H7 (cell line): ENCODE data around the gene IKZF3. TPM values are rescaled to one million over a fixed set of nuclear protein-coding genes. Genes with fewer than 3 reads are reported as not detected.
"Not testable (repeated sequence)": the region's sequence is repeated elsewhere in the genome, so short reads cannot be mapped to it uniquely, and the experiment has no call there.

Experiments
- DNase-seq: peaks from one replicate; pipeline ENCODE4 v3.0.0; 2012
- H3K27me3 ChIP-seq: 2 replicates; pipeline ENCODE4 v1.6.0; 2011; ENCODE audit warnings: mild to moderate bottlenecking, low read length; ENCODE audit not compliant: control insufficient read depth, insufficient read depth
- H3K36me3 ChIP-seq: replicated peaks from 2 replicates; pipeline ENCODE4 v1.5.1; 2011; ENCODE audit warnings: low read length; ENCODE audit not compliant: control insufficient read depth, insufficient read depth
- H3K4me3 ChIP-seq: 2 replicates; pipeline ENCODE4 v1.5.1; 2011; ENCODE audit warnings: low read depth, mild to moderate bottlenecking, control low read depth, low read length, moderate library complexity; ENCODE audit not compliant: insufficient read depth
- total RNA-seq: library from RNA; depleted of rRNA; stranded (reverse); fragments of >200 nt; shearing (Covaris generic); gene quantifications from 2 replicates; pipeline ENCODE4 v1.2.3, GENCODE V29; 2014

IKZF3 gene
- total RNA-seq, 1 experiment from 2014 or later: 0.10 TPM

DNA sequence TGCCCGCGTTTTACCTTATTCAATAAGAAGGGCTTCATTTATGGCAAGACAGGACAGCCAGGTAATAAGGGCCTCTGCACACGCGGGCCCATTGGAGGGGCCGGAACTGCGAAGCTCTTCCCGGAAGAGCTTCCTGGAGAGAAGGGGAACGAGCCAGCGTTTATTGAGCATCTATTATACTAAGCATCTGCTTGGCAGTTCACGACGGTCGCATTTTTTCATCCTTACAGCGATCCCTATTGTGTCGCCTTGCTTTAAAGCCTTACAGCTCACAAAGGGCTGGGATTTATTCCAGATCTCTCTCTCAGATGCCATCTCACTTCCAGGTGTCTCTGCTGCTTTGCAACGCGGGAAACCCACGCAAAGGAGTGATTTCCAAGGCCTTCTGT, 4.4 kb upstream of the IKZF3 start:
- Histone ChIP-seq H3K27me3 (peaks cover 31% of the 10 kb centered on the region), H3K4me3 (no peak overlapping the region), H3K36me3 (no peaks in the 10 kb centered on the region)
- DNase-seq: no peak

- H3K27me3 ChIP-seq: peaks cover 36% of the 10 kb centered on the region
- no peak within 1 kb of the TSS for H3K4me3 ChIP-seq
- DNase-seq: peak; percentile 23
- no peaks in the 10 kb centered on the region for H3K36me3 ChIP-seq
Measured at GRCh38 chr17:39867880-39868553, 3.9 kb upstream of the IKZF3 start, which contains the start of gene ZPBP2. Gene ZPBP2, plus strand, starts transcription at chr17:39868202. Its CDS starts 153 bp downstream, at chr17:39868355.

DNA sequence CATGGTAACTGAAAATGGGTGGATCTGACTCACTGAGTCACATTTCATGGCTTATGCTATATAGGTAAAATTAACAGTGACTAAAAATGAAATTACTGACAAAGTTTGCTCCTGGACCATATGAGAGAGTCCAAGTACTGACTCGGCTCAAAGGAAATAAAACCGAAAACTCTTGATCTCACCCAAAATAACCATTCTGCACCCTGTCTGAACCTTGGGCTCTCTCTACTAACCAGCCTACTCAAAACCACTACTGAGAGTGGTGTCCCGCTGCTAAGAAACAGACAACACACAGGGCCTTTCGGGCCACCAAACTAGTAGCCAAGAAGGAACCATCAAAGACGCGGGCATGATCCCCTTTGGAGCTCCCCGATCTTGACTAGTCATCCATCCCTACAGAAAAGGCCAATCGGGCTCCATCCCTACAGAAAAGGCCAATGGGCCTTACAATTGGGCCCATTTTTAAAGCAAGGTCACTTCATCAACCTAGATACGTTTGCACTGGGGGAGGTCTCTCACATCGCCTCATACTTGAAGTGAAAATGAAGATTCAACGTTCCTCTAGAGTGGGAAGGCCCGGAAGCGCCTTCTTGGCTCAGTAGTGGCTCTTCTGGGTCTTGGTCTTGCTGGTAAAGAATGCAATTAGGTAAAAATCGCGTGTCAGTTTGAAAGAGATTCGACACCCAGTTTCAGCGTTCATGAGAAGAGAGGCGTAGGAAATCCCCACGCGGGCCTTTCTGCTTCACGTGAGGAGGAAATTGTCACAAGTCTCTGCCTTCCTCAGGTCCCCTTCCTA, 3.2 kb upstream of the IKZF3 start:
- H3K4me3 ChIP-seq: no peak overlapping the region
- peaks cover 41% of the 10 kb centered on the region for H3K27me3 ChIP-seq
- H3K36me3 ChIP-seq: no peaks in the 10 kb centered on the region
- DNase-seq: no peak

- H3K27me3 ChIP-seq: peaks cover 45% of the 10 kb centered on the region
- H3K4me3 ChIP-seq: no peak overlapping the region
- no peak for DNase-seq
- no peaks in the 10 kb centered on the region for H3K36me3 ChIP-seq
Measured at GRCh38 chr17:39866013-39866730, 2.1 kb upstream of the IKZF3 start.

GRCh38 chr17:39863244-39863917, 731 bp downstream of the IKZF3 start:
- Histone ChIP-seq H3K36me3 (no peaks in the 10 kb centered on the region), H3K27me3 (peaks cover 42% of the 10 kb centered on the region), H3K4me3 (no peak overlapping the region)
- DNase-seq: no peak

- no peak for DNase-seq
- Histone ChIP-seq H3K36me3 (no peaks in the 10 kb centered on the region), H3K27me3 (peaks cover 37% of the 10 kb centered on the region), H3K4me3 (no peak overlapping the region)
Measured at GRCh38 chr17:39861235-39861634, 2.9 kb downstream of the IKZF3 start.

DNA sequence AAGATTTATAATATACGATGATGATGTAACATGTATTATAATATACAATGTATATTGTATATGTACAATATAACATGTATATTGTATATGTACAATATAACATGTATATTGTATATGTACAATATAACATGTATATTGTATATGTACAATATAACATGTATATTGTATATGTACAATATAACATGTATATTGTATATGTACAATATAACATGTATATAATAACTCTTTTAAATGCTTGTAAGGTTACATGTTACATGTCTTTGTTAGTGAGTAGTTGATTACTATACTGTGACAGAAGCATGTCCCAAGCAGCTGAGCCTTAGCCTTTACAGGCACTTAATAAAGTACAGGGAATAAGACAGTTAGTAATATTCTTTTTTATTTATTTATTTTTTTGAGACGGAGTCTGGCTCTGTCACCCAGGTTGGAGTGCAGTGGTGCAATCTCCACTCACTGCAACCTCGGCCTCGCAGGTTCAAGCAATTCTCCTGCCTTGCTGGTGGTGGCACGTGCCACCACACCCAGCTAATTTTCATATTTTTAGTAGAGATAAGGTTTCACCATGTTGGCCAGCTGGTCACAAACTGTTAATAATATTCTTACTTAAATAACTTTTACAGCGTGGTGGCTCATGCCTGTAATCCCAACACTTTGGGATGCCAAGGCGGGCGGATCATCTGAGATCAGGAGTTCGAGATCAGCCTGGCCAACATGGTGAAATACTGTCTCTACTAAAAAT, 8.0 kb downstream of the IKZF3 start:
- not testable (repeated sequence) for H3K4me3 ChIP-seq, H3K36me3 ChIP-seq, DNase-seq, H3K27me3 ChIP-seq

GRCh38 chr17:39854909-39855308, 9.2 kb downstream of the IKZF3 start:
- no peak for DNase-seq
- no peaks in the 10 kb centered on the region for H3K36me3 ChIP-seq
- H3K27me3 ChIP-seq: no peaks in the 10 kb centered on the region
- H3K4me3 ChIP-seq: no peak overlapping the region

DNA sequence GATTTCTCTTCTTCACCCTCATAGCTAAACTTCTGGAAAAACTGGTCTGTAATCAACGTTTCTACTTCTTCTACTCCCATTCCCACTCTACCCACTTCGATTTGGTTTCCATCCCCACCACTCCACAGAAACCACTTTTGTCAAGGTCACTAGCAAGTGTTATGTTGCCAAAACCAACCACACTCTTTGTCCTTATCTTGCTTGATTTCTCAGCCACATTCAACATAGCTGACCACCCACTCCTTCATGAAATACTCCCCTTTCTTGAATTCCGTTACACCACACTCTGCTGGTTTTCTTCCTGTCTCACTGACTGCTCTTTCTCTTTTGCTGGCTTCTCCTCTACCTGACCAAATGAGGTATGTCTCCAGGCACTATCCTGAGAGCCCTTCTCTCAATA, 11.9 kb downstream of the IKZF3 start:
- no peaks in the 10 kb centered on the region for H3K36me3 ChIP-seq
- H3K4me3 ChIP-seq: no peak overlapping the region
- no peak for DNase-seq
- H3K27me3 ChIP-seq: no peaks in the 10 kb centered on the region

GRCh38 chr17:39850186-39850585, 13.9 kb downstream of the IKZF3 start:
- not testable (repeated sequence) for H3K4me3 ChIP-seq, DNase-seq, H3K27me3 ChIP-seq, H3K36me3 ChIP-seq

DNA sequence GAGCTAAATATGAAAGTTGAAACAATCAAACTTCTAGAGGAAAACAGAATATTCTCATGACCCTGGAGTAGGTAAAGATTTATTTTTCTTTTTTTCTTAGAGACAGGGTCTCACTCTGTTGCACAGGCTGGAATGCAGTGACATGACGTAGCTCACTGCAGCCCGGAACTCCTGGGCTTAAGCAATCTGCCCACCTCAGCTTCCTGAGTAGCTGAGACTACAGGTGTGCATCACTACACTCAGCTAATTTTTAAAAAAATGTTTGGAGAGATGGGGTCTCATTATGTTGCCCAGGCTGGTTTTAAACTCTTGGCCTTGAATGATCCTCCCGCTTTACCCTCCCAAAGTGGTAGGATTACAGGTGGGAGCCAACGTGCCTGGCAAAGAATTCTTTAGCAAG, 15.5 kb downstream of the IKZF3 start:
- DNase-seq: no peak
- Histone ChIP-seq H3K36me3 (no peaks in the 10 kb centered on the region), H3K27me3 (no peaks in the 10 kb centered on the region), H3K4me3 (no peak overlapping the region)

GRCh38 chr17:39846205-39846604, 17.9 kb downstream of the IKZF3 start:
- Histone ChIP-seq H3K4me3 (no peak overlapping the region), H3K36me3 (no peaks in the 10 kb centered on the region), H3K27me3 (no peaks in the 10 kb centered on the region)
- DNase-seq: no peak

DNA sequence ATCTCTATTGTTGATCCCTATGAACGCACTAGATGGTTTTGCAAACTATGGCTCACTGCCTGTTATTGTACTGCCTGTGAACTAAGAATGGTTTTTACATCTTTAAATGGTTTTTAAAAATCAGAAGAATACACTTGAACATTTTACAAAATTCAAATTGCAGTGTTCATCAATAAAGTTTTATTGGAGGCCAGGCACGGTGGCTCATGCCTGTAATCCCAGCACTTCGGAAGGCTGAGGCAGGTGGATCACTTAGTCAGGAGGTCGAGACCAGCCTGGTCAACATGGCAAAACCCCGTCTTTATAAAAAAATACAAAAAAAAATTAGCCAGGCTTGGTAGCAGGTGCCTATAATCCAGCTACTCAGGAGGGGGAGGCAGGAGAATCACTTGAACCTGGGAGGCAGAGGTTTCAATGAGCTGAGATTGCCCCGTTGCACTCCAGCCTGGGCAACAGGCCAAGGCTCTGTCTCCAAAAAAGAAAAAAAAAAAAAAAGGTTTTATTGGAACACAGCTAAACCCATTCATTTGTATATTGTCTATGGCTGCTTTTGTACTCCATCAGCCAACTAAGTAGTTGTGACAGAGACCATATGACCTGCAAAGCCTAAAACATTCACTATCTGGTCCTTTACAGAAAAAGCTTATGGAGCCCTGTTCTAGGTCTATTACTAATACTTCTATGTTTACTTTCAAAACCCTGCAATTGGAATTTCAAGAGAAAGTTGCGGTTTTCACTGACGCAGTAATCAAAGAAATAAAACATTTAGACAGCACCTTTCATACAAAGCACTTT, 18.9 kb downstream of the IKZF3 start:
- no peak overlapping the region for H3K4me3 ChIP-seq
- H3K27me3 ChIP-seq: no peaks in the 10 kb centered on the region
- no peak for DNase-seq
- no peaks in the 10 kb centered on the region for H3K36me3 ChIP-seq
